Neural cell (in vitro differentiated cells): ENCODE results near the gene TNFRSF8. TPM values are rescaled to one million over a fixed set of nuclear protein-coding genes. Genes with fewer than 3 reads are reported as not detected.

ENCODE experiments used
- H2AFZ ChIP-seq: fragments of 200-600, 300-800 bp; sonication (generic), shearing (Covaris generic); 2 replicates; pipeline ENCODE4 v1.6.0; 2014; ENCODE audit warnings: low read depth, mild to moderate bottlenecking, antibody characterized with exemption, low read length, moderate library complexity
- H3F3A ChIP-seq: fragments of 200-600 bp; shearing (Covaris generic); 2 replicates; pipeline ENCODE4 v1.6.1; 2016; ENCODE audit warnings: mild to moderate bottlenecking, moderate library complexity, mixed read lengths, antibody characterized with exemption, low read length; ENCODE audit not compliant: insufficient read depth, poor library complexity, severe bottlenecking
- H3K27ac ChIP-seq: fragments of 200-600, 300-800 bp; sonication (generic), shearing (Covaris generic); 2 replicates; pipeline ENCODE4 v1.5.1; 2014; ENCODE audit warnings: mild to moderate bottlenecking, low read length, moderate library complexity
- H3K27me3 ChIP-seq: fragments of 300-800, 200-600 bp; sonication (generic), shearing (Covaris generic); 2 replicates; pipeline ENCODE4 v1.6.0; 2014; ENCODE audit warnings: mild to moderate bottlenecking, low read depth, low read length, moderate library complexity; ENCODE audit not compliant: insufficient read depth
- H3K36me3 ChIP-seq: fragments of 300-800, 200-600 bp; sonication (generic), shearing (Covaris generic); 2 replicates; pipeline ENCODE4 v1.5.1; 2014; ENCODE audit warnings: mild to moderate bottlenecking, antibody characterized with exemption, low read length, moderate library complexity; ENCODE audit not compliant: insufficient read depth
- H3K4me2 ChIP-seq: fragments of 300-800, 200-600 bp; sonication (generic), shearing (Covaris generic); 2 replicates; pipeline ENCODE4 v1.6.0; 2014; ENCODE audit warnings: mild to moderate bottlenecking, low read length
- H3K4me3 ChIP-seq: fragments of 300-800, 200-600 bp; sonication (generic), shearing (Covaris generic); 2 replicates; pipeline ENCODE4 v1.5.1; 2014; ENCODE audit warnings: mild to moderate bottlenecking, low read length, moderate library complexity
- H3K79me2 ChIP-seq: fragments of 200-600 bp; shearing (Covaris generic); replicated peaks from 2 replicates; pipeline ENCODE4 v1.6.0; 2014; ENCODE audit warnings: mild to moderate bottlenecking, low read length, moderate library complexity; ENCODE audit not compliant: insufficient read depth
- H3K9ac ChIP-seq: fragments of 300-800, 200-600 bp; sonication (generic), shearing (Covaris generic); 2 replicates; pipeline ENCODE4 v1.6.1; 2016; ENCODE audit warnings: mild to moderate bottlenecking, low read length, mixed read lengths
- H3K9me2 ChIP-seq: fragments of 200-600 bp; shearing (Covaris generic); 2 replicates; pipeline ENCODE4 v1.6.1; 2016; ENCODE audit warnings: mild to moderate bottlenecking, low read length, mixed read lengths; ENCODE audit not compliant: insufficient read depth
- H3K9me3 ChIP-seq: fragments of 200-600, 300-800 bp; sonication (generic), shearing (Covaris generic); 2 replicates; pipeline ENCODE4 v1.6.1; 2016; ENCODE audit warnings: mild to moderate bottlenecking, mixed run types, low read length, moderate library complexity, mixed read lengths
- H4K20me1 ChIP-seq: fragments of 200-600 bp; shearing (Covaris generic); 2 replicates; pipeline ENCODE4 v1.6.1; 2016; ENCODE audit warnings: mild to moderate bottlenecking, mixed run types; ENCODE audit not compliant: insufficient read depth
- EP300 ChIP-seq: fragments of 450-650 bp; conservative IDR thresholded peaks from 2 replicates; pipeline ENCODE4 v1.6.1; 2014; ENCODE audit warnings: antibody characterized with exemption, mild to moderate bottlenecking, moderate library complexity; ENCODE audit not compliant: poor library complexity, severe bottlenecking
- EZH2 ChIP-seq: fragments of 200-600, 300-800 bp; shearing (Covaris generic), sonication (generic); IDR thresholded peaks from 2 replicates; pipeline ENCODE4 v1.6.1; 2014; ENCODE audit warnings: antibody characterized with exemption, low read length, borderline replicate concordance, mild to moderate bottlenecking; ENCODE audit not compliant: insufficient read depth, poor library complexity, severe bottlenecking
- MXI1 ChIP-seq: fragments of 450-650 bp; conservative IDR thresholded peaks from 2 replicates; pipeline ENCODE4 v1.6.1; 2014; ENCODE audit warnings: antibody characterized with exemption, mild to moderate bottlenecking; ENCODE audit not compliant: poor library complexity, severe bottlenecking
- POLR2AphosphoS5 ChIP-seq: IDR thresholded peaks from 2 replicates; pipeline ENCODE4 v1.6.1; 2012
- RAD21 ChIP-seq: fragments of 450-650 bp; conservative IDR thresholded peaks from 2 replicates; pipeline ENCODE4 v1.6.1; 2014; ENCODE audit warnings: antibody characterized with exemption, mild to moderate bottlenecking, moderate library complexity
- SMC3 ChIP-seq: fragments of 450-650 bp; conservative IDR thresholded peaks from 2 replicates; pipeline ENCODE4 v1.6.1; 2014; ENCODE audit warnings: antibody characterized with exemption, mild to moderate bottlenecking, moderate library complexity; ENCODE audit not compliant: poor library complexity
- TAF1 ChIP-seq: IDR thresholded peaks from 2 replicates; pipeline ENCODE4 v1.6.1; 2012; ENCODE audit warnings: low read depth
- polyA plus RNA-seq: library from polyadenylated mRNA; depleted of rRNA; stranded (reverse); fragments of >200 nt; gene quantifications from 2 replicates; pipeline ENCODE4 v1.2.3, GENCODE V29; 2014
- TF ChIP-seq, protein P1 (sequence below): fragments of 450-650 bp; IDR thresholded peaks from 2 replicates; pipeline ENCODE4 v1.5.1; 2014; ENCODE audit warnings: antibody characterized with exemption, mild to moderate bottlenecking, moderate library complexity; ENCODE audit not compliant: poor library complexity, severe bottlenecking
- TF ChIP-seq, protein P2 (sequence below): IDR thresholded peaks from 2 replicates; pipeline ENCODE4 v1.6.1; 2012; ENCODE audit warnings: borderline replicate concordance

TNFRSF8 gene
- polyA plus RNA-seq, 1 donor from 2014 or later = not detected

DNA sequence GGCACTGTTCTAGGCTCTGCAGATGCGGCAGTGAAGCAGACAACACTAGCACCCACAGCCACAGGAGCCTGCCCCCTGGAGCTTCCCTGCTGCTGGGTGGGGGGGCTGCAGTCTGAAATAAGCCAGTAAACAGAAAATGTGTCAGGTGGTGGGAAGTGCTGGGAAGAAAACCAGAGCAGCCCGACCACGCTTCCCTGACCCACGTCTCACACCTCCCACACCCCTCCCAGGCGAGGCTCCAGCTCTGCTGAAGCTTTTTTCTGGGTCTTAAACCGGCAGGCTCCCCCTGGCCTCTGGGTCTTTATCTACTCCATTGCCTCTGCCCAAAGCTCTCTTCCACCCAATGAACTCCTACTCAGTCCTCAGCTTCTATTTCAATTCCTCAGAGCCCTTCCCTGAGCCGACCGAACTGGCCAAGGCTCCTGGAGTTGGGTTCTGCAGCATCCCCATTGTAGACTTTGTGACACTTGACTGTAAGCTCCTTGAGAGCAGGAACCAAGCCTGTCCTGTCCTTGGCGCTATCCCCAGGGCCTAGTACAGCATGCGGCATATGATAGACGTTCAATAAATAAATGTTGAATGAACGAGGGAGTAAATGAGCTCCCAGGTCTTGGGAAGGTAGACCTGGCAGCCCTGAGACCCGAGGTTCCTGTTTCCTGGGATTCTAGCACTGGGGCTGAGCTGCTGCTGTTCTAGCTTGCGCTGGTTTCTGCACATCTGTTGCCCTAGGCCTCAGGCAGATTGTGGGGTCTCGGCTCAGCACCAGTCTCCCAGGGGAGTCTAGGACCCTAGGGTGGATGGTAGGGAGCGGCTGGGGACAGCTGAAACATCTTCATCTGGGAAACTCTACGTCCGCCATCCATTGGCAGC is 25.4 kb upstream of the TNFRSF8 start:
- no peaks in the 10 kb centered on the region for H3K27me3 ChIP-seq
- no peaks in the 10 kb centered on the region for H3K36me3 ChIP-seq
- H3K4me2 ChIP-seq = no peak overlapping the region
- no peaks in the 10 kb centered on the region for H3F3A ChIP-seq
- no peaks in the 10 kb centered on the region for H4K20me1 ChIP-seq
- H3K9ac ChIP-seq = no peak overlapping the region
- no peak overlapping the region for H2AFZ ChIP-seq
- H3K9me2 ChIP-seq = no peaks in the 10 kb centered on the region
- no peak overlapping the region for H3K27ac ChIP-seq
- TF ChIP-seq SMC3 (no peak), MXI1 (no peak), POLR2AphosphoS5 (no peak)
- TF ChIP-seq, protein P1, sequence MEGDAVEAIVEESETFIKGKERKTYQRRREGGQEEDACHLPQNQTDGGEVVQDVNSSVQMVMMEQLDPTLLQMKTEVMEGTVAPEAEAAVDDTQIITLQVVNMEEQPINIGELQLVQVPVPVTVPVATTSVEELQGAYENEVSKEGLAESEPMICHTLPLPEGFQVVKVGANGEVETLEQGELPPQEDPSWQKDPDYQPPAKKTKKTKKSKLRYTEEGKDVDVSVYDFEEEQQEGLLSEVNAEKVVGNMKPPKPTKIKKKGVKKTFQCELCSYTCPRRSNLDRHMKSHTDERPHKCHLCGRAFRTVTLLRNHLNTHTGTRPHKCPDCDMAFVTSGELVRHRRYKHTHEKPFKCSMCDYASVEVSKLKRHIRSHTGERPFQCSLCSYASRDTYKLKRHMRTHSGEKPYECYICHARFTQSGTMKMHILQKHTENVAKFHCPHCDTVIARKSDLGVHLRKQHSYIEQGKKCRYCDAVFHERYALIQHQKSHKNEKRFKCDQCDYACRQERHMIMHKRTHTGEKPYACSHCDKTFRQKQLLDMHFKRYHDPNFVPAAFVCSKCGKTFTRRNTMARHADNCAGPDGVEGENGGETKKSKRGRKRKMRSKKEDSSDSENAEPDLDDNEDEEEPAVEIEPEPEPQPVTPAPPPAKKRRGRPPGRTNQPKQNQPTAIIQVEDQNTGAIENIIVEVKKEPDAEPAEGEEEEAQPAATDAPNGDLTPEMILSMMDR = no peak
- H3K4me3 ChIP-seq = no peak overlapping the region
- no peaks in the 10 kb centered on the region for H3K9me3 ChIP-seq
- H3K79me2 ChIP-seq = no peaks in the 10 kb centered on the region

DNA sequence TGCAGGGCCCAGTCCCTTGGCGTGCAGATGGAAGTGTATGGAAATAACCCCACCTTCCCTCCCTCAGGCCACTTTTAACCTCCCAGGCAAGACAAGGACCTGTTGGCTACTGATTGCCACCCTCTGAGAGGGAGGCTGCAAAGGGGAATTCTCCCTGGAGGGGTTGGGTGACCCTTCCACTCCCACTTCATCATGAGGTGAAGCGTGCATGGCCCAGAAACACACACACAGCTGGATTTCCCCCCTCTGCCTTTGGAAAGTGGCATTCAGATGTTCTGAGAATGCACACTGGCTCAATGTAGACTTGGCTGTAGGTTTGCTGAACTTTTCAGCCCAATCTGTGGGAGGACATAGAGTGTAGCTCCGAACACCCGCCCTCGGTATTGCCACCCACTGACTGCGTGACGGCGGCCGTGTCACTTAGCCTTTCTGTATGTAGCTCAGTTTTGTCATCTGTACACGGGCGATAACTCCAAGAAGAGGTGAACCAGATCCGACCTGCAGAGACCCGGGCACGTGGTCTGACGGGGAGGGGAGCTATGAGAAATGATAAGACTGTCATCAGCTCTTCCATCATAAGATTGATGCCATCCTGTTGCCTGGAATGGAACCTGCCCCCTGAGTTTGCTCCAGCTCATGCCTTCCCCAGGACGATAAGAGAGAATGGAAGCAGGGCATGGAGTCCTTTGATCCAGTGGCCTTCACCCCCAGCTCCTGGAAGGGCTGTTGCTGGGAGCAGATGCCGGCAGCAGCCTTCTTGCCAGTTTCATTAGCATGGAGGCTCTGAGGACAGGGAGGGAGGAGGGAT is 24.5 kb upstream of the TNFRSF8 start:
- no peaks in the 10 kb centered on the region for H3K36me3 ChIP-seq
- no peaks in the 10 kb centered on the region for H3K79me2 ChIP-seq
- H3K9me2 ChIP-seq = no peaks in the 10 kb centered on the region
- no peak overlapping the region for H3K27ac ChIP-seq
- H4K20me1 ChIP-seq = no peaks in the 10 kb centered on the region
- no peaks in the 10 kb centered on the region for H3K27me3 ChIP-seq
- TF ChIP-seq MXI1 (no peak), EZH2 (no peak), SMC3 (no peak), POLR2AphosphoS5 (no peak), EP300 (no peak), TAF1 (no peak)
- no peak overlapping the region for H3K9ac ChIP-seq
- H2AFZ ChIP-seq = no peak overlapping the region
- no peak overlapping the region for H3K4me2 ChIP-seq
- H3F3A ChIP-seq = no peaks in the 10 kb centered on the region
- H3K4me3 ChIP-seq = no peak overlapping the region
- no peaks in the 10 kb centered on the region for H3K9me3 ChIP-seq

DNA sequence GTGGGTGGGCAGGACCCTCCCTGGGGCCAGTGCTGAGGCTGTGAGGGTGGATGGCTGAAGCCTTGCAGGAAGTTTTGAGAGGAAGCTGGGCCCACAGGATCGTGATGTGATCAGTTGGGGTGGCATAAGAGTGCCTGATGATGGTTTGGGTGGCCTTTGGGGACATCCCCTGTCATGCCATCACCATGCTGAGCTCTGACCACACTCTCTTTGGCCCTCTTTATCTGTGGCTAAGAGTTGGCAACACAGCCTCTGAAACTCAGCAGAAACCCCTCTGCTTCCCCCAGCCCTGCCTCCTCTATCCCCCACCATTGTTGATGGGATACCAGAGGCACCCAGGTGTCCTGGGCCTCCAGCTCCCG is 24.0 kb upstream of the TNFRSF8 start:
- Histone ChIP-seq H3K4me3 (no peak overlapping the region), H3K27ac (no peak overlapping the region), H2AFZ (no peak overlapping the region), H3K9me3 (no peaks in the 10 kb centered on the region), H3K9ac (no peak overlapping the region), H4K20me1 (no peaks in the 10 kb centered on the region), H3K36me3 (no peaks in the 10 kb centered on the region), H3K9me2 (no peaks in the 10 kb centered on the region), H3K4me2 (no peak overlapping the region), H3K27me3 (no peaks in the 10 kb centered on the region), H3K79me2 (no peaks in the 10 kb centered on the region), H3F3A (no peaks in the 10 kb centered on the region)
- TF ChIP-seq RAD21 = no peak
- TF ChIP-seq EZH2 = no peak
- TF ChIP-seq TAF1 = no peak
- no peak for TF ChIP-seq POLR2AphosphoS5
- TF ChIP-seq EP300 = no peak
- TF ChIP-seq, protein P1 = no peak
- TF ChIP-seq, protein P2, sequence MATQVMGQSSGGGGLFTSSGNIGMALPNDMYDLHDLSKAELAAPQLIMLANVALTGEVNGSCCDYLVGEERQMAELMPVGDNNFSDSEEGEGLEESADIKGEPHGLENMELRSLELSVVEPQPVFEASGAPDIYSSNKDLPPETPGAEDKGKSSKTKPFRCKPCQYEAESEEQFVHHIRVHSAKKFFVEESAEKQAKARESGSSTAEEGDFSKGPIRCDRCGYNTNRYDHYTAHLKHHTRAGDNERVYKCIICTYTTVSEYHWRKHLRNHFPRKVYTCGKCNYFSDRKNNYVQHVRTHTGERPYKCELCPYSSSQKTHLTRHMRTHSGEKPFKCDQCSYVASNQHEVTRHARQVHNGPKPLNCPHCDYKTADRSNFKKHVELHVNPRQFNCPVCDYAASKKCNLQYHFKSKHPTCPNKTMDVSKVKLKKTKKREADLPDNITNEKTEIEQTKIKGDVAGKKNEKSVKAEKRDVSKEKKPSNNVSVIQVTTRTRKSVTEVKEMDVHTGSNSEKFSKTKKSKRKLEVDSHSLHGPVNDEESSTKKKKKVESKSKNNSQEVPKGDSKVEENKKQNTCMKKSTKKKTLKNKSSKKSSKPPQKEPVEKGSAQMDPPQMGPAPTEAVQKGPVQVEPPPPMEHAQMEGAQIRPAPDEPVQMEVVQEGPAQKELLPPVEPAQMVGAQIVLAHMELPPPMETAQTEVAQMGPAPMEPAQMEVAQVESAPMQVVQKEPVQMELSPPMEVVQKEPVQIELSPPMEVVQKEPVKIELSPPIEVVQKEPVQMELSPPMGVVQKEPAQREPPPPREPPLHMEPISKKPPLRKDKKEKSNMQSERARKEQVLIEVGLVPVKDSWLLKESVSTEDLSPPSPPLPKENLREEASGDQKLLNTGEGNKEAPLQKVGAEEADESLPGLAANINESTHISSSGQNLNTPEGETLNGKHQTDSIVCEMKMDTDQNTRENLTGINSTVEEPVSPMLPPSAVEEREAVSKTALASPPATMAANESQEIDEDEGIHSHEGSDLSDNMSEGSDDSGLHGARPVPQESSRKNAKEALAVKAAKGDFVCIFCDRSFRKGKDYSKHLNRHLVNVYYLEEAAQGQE = no peak
- TF ChIP-seq MXI1 = no peak
- TF ChIP-seq SMC3 = no peak
